Keratinocyte (primary cell): ENCODE results near the gene ARHGAP4. TPM values are rescaled to one million over a fixed set of nuclear protein-coding genes. Genes with fewer than 3 reads are reported as not detected.

Experiments used
- DNase-seq: peaks from one replicate; pipeline ENCODE4 v3.0.0-alpha.2; 2011; ENCODE audit warnings: low read depth, missing footprints, low spot score
- FAIRE-seq: peaks from 2 replicates; lab custom pipeline; 2011; peaks lifted over from hg19 to GRCh38; lab: Jason Lieb, UNC
- H2AFZ ChIP-seq: 2 replicates; pipeline ENCODE4 v1.6.0; 2012; ENCODE audit warnings: low read length, control low read depth, inconsistent platforms; ENCODE audit not compliant: control insufficient read depth
- H3K27ac ChIP-seq: 2 replicates; pipeline ENCODE4 v1.5.1; 2011; ENCODE audit warnings: low read length; ENCODE audit not compliant: control insufficient read depth, insufficient read depth
- H3K27me3 ChIP-seq: 3 replicates; pipeline ENCODE4 v1.6.0; 2011; ENCODE audit warnings: low read length; ENCODE audit not compliant: control insufficient read depth, insufficient read depth; ENCODE audit errors: extremely low read depth
- H3K36me3 ChIP-seq, 2 experiments: 2 replicates in 1 of 2; 3 replicates in 1 of 2; pipeline ENCODE4 v1.5.1; 2011; ENCODE audit warnings: low read length in 2 of 2, mild to moderate bottlenecking in 1 of 2; ENCODE audit not compliant: control insufficient read depth in 2 of 2, insufficient read depth in 2 of 2; ENCODE audit errors: extremely low read depth in 1 of 2
- H3K4me1 ChIP-seq: 3 replicates; pipeline ENCODE4 v1.5.1; 2011; ENCODE audit warnings: low read length; ENCODE audit not compliant: control insufficient read depth, insufficient read depth; ENCODE audit errors: extremely low read depth
- H3K4me2 ChIP-seq: 3 replicates; pipeline ENCODE4 v1.6.0; 2011; ENCODE audit warnings: low read depth, low read length; ENCODE audit not compliant: control insufficient read depth, insufficient read depth; ENCODE audit errors: extremely low read depth
- H3K4me3 ChIP-seq, 3 experiments: fragments of 200-600 bp in 1 of 3; sonication (generic) in 1 of 3; 2 replicates in 2 of 3; 3 replicates in 1 of 3; pipeline ENCODE4 v1.5.1; 2011 to 2016; ENCODE audit warnings: low read length in 3 of 3, mild to moderate bottlenecking in 3 of 3, control low read depth in 2 of 3, inconsistent platforms in 1 of 3, low read depth in 1 of 3, mixed read lengths in 1 of 3, mixed run types in 1 of 3, moderate library complexity in 1 of 3; ENCODE audit not compliant: control insufficient read depth in 2 of 3, insufficient read depth in 2 of 3; ENCODE audit errors: extremely low read depth in 1 of 3
- H3K79me2 ChIP-seq: 2 replicates; pipeline ENCODE4 v1.6.0; 2012; ENCODE audit warnings: low read length; ENCODE audit not compliant: control insufficient read depth, insufficient read depth
- H3K9ac ChIP-seq: 3 replicates; pipeline ENCODE4 v1.6.0; 2011; ENCODE audit warnings: low read length; ENCODE audit not compliant: control insufficient read depth, insufficient read depth; ENCODE audit errors: extremely low read depth
- H3K9me1 ChIP-seq: 3 replicates; pipeline ENCODE4 v1.6.0; 2011; ENCODE audit warnings: low read length; ENCODE audit not compliant: control insufficient read depth, insufficient read depth; ENCODE audit errors: extremely low read depth
- H3K9me3 ChIP-seq: 2 replicates; pipeline ENCODE4 v1.5.1; 2012; ENCODE audit warnings: low read depth, low read length; ENCODE audit not compliant: control insufficient read depth
- H4K20me1 ChIP-seq: 3 replicates; pipeline ENCODE4 v1.6.0; 2011; ENCODE audit warnings: low read length; ENCODE audit not compliant: control insufficient read depth, insufficient read depth; ENCODE audit errors: extremely low read depth
- CTCF ChIP-seq, 3 experiments: IDR thresholded peaks in 1 of 3; conservative IDR thresholded peaks in 1 of 3; optimal IDR thresholded peaks in 1 of 3; 2 replicates in 2 of 3; 3 replicates in 1 of 3; pipeline versions ENCODE3 to v1.5.1; 2011; ENCODE audit warnings: low read length in 3 of 3, mild to moderate bottlenecking in 3 of 3, moderate library complexity in 2 of 3, control low read depth in 1 of 3, inconsistent platforms in 1 of 3; ENCODE audit not compliant: insufficient read depth in 2 of 3; ENCODE audit errors: extremely low read depth in 1 of 3
- EZH2 ChIP-seq: IDR thresholded peaks from one replicate; pipeline ENCODE4 v1.6.1; 2012; ENCODE audit warnings: inconsistent platforms, mild to moderate bottlenecking, low read length, moderate library complexity
- dilution Hi-C: fragments of 300-500 bp; cut with MboI; formaldehyde crosslinking; loops from one replicate; pipeline ENCODE4 v1.7.0; 2020; ENCODE audit warnings: low sequenced_read_pairs; ENCODE audit not compliant: extremely low pct_ligation_motif_present
- polyA plus RNA-seq, 5 experiments: library from polyadenylated mRNA; depleted of rRNA in 3 of 5; stranded (reverse) in 3 of 5; stranded (forward) in 1 of 5; unstranded in 1 of 5; fragments of >200 nt; gene quantifications; 1 replicate in 1 of 5; 2 replicates in 3 of 5; 3 replicates in 1 of 5; pipeline versions ENCODE4 v1.2.1 to v1.2.3, GENCODE V29; 2011 to 2012; ENCODE audit warnings: missing spikeins in 2 of 5, low read depth in 1 of 5, low replicate concordance in 1 of 5

The ARHGAP4 gene
- polyA plus RNA-seq, 1 donor (not counting 4 experiments of a cell fraction or from before 2014, with no cell fraction given) = 0.35 TPM

GRCh38 chrX:153911798-153912197 lies 14.3 kb downstream of the ARHGAP4 start:
- H3K9me1 ChIP-seq = no peaks in the 10 kb centered on the region
- DNase-seq (no peak), FAIRE-seq (no peak)
- no peak overlapping the region for H3K27ac ChIP-seq
- no peak overlapping the region for H2AFZ ChIP-seq
- H3K4me1 ChIP-seq = no peaks in the 10 kb centered on the region
- H3K9me3 ChIP-seq = no peaks in the 10 kb centered on the region
- no peak for TF ChIP-seq EZH2
- TF ChIP-seq CTCF (optimal IDR thresholded peaks at IDR 0.05 in 1 of 3, IDR thresholded peaks at IDR 0.05 in 1 of 3, conservative IDR thresholded peaks at IDR 0.05 in 1 of 3; ENCODE audit: extremely low read depth in 1 of 3, insufficient read depth in 2 of 3, low read length in 3 of 3) = no peak
- no peaks in the 10 kb centered on the region for H3K36me3 ChIP-seq
- no peak overlapping the region for H3K4me3 ChIP-seq
- H3K4me2 ChIP-seq = no peak overlapping the region
- no peaks in the 10 kb centered on the region for H4K20me1 ChIP-seq
- no peaks in the 10 kb centered on the region for H3K27me3 ChIP-seq
- H3K9ac ChIP-seq = no peak overlapping the region
- dilution Hi-C loops = no loop called here
- H3K79me2 ChIP-seq = no peaks in the 10 kb centered on the region

- Histone ChIP-seq H3K9ac (no peak overlapping the region), H3K36me3 (no peaks in the 10 kb centered on the region), H3K4me2 (no peak overlapping the region), H3K79me2 (no peaks in the 10 kb centered on the region), H3K9me1 (no peaks in the 10 kb centered on the region), H2AFZ (no peak overlapping the region), H3K27me3 (no peaks in the 10 kb centered on the region), H3K4me1 (no peaks in the 10 kb centered on the region), H3K4me3 (no peak overlapping the region), H4K20me1 (no peaks in the 10 kb centered on the region), H3K27ac (no peak overlapping the region), H3K9me3 (no peaks in the 10 kb centered on the region)
- TF ChIP-seq CTCF (optimal IDR thresholded peaks at IDR 0.05 in 1 of 3, IDR thresholded peaks at IDR 0.05 in 1 of 3, conservative IDR thresholded peaks at IDR 0.05 in 1 of 3; ENCODE audit: extremely low read depth in 1 of 3, insufficient read depth in 2 of 3, low read length in 3 of 3) (no peak), EZH2 (no peak)
- dilution Hi-C loops = no loop called here
- DNase-seq (no peak), FAIRE-seq (no peak)
These were observed 15.6 kb downstream of the ARHGAP4 start for GRCh38 chrX:153910446-153910845.
